H1 (cell line): ENCODE measurements around the gene TMBIM6. TPM values are rescaled to one million over a fixed set of nuclear protein-coding genes. Genes with fewer than 3 reads are reported as not detected.

Experiments
- CTCF ChIA-PET: fragments of 300-600 bp; sonication (Branson Sonifier 250); formaldehyde crosslinking; loops from one replicate; lab custom pipeline; 2021; ENCODE audit not compliant: partially characterized antibody; lab: Charles Lee
- POLR2A ChIA-PET: fragments of 300-600 bp; sonication (Branson Sonifier 250); formaldehyde crosslinking; loops from one replicate; lab custom pipeline; 2021; ENCODE audit warnings: inconsistent platforms; ENCODE audit not compliant: partially characterized antibody; lab: Charles Lee
- DNase-seq, 2 experiments: peaks; one replicate each; pipeline versions ENCODE4 v3.0.0 to v3.0.0-alpha.2; 2010 to 2022; ENCODE audit warnings: low spot score in 2 of 2, low read depth in 1 of 2, mixed read lengths in 1 of 2
- FAIRE-seq: peaks from 2 replicates; lab custom pipeline; 2011; peaks lifted over from hg19 to GRCh38; lab: Jason Lieb, UNC
- H2AFZ ChIP-seq: 2 replicates; pipeline ENCODE4 v1.8.1; 2012; ENCODE audit warnings: low read length, inconsistent platforms
- H2AK5ac ChIP-seq: 2 replicates; pipeline ENCODE4 v1.6.1; 2013; ENCODE audit warnings: low read depth, low read length
- H2BK120ac ChIP-seq: replicated peaks from 2 replicates; pipeline ENCODE3; 2013; ENCODE audit warnings: low read depth, low read length, inconsistent platforms
- H2BK12ac ChIP-seq: 2 replicates; pipeline ENCODE4 v1.6.1; 2013; ENCODE audit warnings: low read depth, low read length
- H2BK15ac ChIP-seq: 2 replicates; pipeline ENCODE4 v1.6.1; 2013; ENCODE audit warnings: low read length
- H2BK20ac ChIP-seq: 2 replicates; pipeline ENCODE4 v1.6.1; 2013; ENCODE audit warnings: low read length
- H2BK5ac ChIP-seq: 2 replicates; pipeline ENCODE4 v1.6.1; 2013; ENCODE audit warnings: low read depth, low read length
- H3K14ac ChIP-seq: 2 replicates; pipeline ENCODE4 v1.6.1; 2013; ENCODE audit warnings: inconsistent platforms; ENCODE audit not compliant: insufficient read length
- H3K18ac ChIP-seq: 2 replicates; pipeline ENCODE4 v1.6.1; 2013; ENCODE audit warnings: low read length; ENCODE audit errors: extremely low read depth
- H3K23ac ChIP-seq: 2 replicates; pipeline ENCODE4 v1.6.1; 2013; ENCODE audit warnings: inconsistent platforms; ENCODE audit not compliant: insufficient read length
- H3K23me2 ChIP-seq: 2 replicates; pipeline ENCODE4 v1.6.1; 2013; ENCODE audit warnings: low read depth, low read length
- H3K27ac ChIP-seq: 2 replicates; pipeline ENCODE4 v1.6.1; 2011; ENCODE audit warnings: low read depth, low read length, inconsistent platforms
- H3K27me3 ChIP-seq, 4 experiments: replicated peaks in 1 of 4; 1 replicate in 1 of 4; 2 replicates in 3 of 4; pipeline versions ENCODE4 v1.6.1 to v1.8.1; 2011 to 2013; ENCODE audit warnings: low read length in 3 of 4, mild to moderate bottlenecking in 3 of 4, inconsistent platforms in 2 of 4, mixed read lengths in 2 of 4, moderate library complexity in 1 of 4; ENCODE audit not compliant: control insufficient read depth in 3 of 4, insufficient read depth in 3 of 4; ENCODE audit errors: extremely low read depth in 1 of 4
- H3K36me3 ChIP-seq, 4 experiments: 2 replicates each; pipeline versions ENCODE4 v1.6.1 to v1.8.1; 2011 to 2013; ENCODE audit warnings: mild to moderate bottlenecking in 4 of 4, low read length in 3 of 4, moderate library complexity in 2 of 4, control low read depth in 1 of 4, inconsistent platforms in 1 of 4; ENCODE audit not compliant: insufficient read depth in 4 of 4, control insufficient read depth in 2 of 4
- H3K4ac ChIP-seq: replicated peaks from 2 replicates; pipeline ENCODE3; 2013; ENCODE audit warnings: low read length, low read depth, mixed read lengths, inconsistent platforms; ENCODE audit not compliant: insufficient read length
- H3K4me1 ChIP-seq, 4 experiments: replicated peaks in 1 of 4; 1 replicate in 1 of 4; 2 replicates in 3 of 4; pipeline versions ENCODE4 v1.6.1 to v1.8.1; 2011 to 2013; ENCODE audit warnings: low read length in 3 of 4, inconsistent platforms in 2 of 4, mixed read lengths in 1 of 4; ENCODE audit not compliant: insufficient read depth in 4 of 4, control insufficient read depth in 3 of 4
- H3K4me2 ChIP-seq, 2 experiments: 2 replicates each; pipeline versions ENCODE4 v1.6.1 to v1.8.1; 2011 to 2013; ENCODE audit warnings: low read depth in 2 of 2, low read length in 2 of 2, control low read depth in 1 of 2, inconsistent platforms in 1 of 2, mild to moderate bottlenecking in 1 of 2; ENCODE audit not compliant: insufficient read depth in 1 of 2
- H3K4me3 ChIP-seq, 4 experiments: fragments of 200-600, 300-600 bp in 1 of 4; sonication (generic), shearing (Covaris generic), sonication (Bioruptor Twin) in 1 of 4; 2 replicates each; pipeline versions ENCODE4 v1.5.1 to v1.8.1; 2011 to 2016; ENCODE audit warnings: low read length in 4 of 4, low read depth in 3 of 4, control low read depth in 2 of 4, inconsistent platforms in 2 of 4, mild to moderate bottlenecking in 2 of 4, mixed read lengths in 1 of 4, moderate library complexity in 1 of 4; ENCODE audit not compliant: insufficient read depth in 2 of 4; ENCODE audit errors: extremely low read depth in 1 of 4
- H3K56ac ChIP-seq: replicated peaks from 2 replicates; pipeline ENCODE3; 2013; ENCODE audit warnings: low read depth, mild to moderate bottlenecking, mixed read lengths, low read length, inconsistent platforms; ENCODE audit not compliant: insufficient read length
- H3K79me1 ChIP-seq: 2 replicates; pipeline ENCODE4 v1.6.1; 2013; ENCODE audit warnings: low read depth, low read length, control low read depth
- H3K79me2 ChIP-seq, 2 experiments: 2 replicates each; pipeline versions ENCODE4 v1.6.1 to v1.8.1; 2012 to 2013; ENCODE audit warnings: low read length in 2 of 2, mild to moderate bottlenecking in 2 of 2, inconsistent platforms in 1 of 2; ENCODE audit not compliant: insufficient read depth in 2 of 2, control insufficient read depth in 1 of 2
- H3K9ac ChIP-seq, 4 experiments: replicated peaks in 1 of 4; 1 replicate in 1 of 4; 2 replicates in 3 of 4; pipeline versions ENCODE4 v1.6.1 to v1.8.1; 2011 to 2013; ENCODE audit warnings: low read depth in 3 of 4, low read length in 3 of 4, control low read depth in 2 of 4, mild to moderate bottlenecking in 2 of 4, moderate library complexity in 2 of 4, inconsistent platforms in 1 of 4; ENCODE audit errors: extremely low read depth in 1 of 4
- H3K9me3 ChIP-seq, 2 experiments: 2 replicates each; pipeline versions ENCODE4 v1.6.1 to v1.8.1; 2012 to 2013; ENCODE audit warnings: mild to moderate bottlenecking in 2 of 2, moderate library complexity in 2 of 2, control low read depth in 1 of 2, inconsistent platforms in 1 of 2, low read depth in 1 of 2, low read length in 1 of 2, mixed read lengths in 1 of 2; ENCODE audit not compliant: insufficient read depth in 2 of 2
- H4K20me1 ChIP-seq, 2 experiments: replicated peaks in 1 of 2; 2 replicates each; pipeline versions ENCODE3 to v1.8.1; 2011 to 2013; ENCODE audit warnings: inconsistent platforms in 2 of 2, low read length in 2 of 2, mild to moderate bottlenecking in 1 of 2; ENCODE audit not compliant: insufficient read depth in 2 of 2, control insufficient read depth in 1 of 2
- H4K5ac ChIP-seq: 2 replicates; pipeline ENCODE4 v1.6.1; 2013; ENCODE audit warnings: low read length, low read depth, mixed read lengths, inconsistent platforms; ENCODE audit not compliant: insufficient read length
- H4K8ac ChIP-seq: 2 replicates; pipeline ENCODE4 v1.8.0; 2013; ENCODE audit warnings: mild to moderate bottlenecking, moderate library complexity, low read length, inconsistent platforms; ENCODE audit not compliant: insufficient read depth; ENCODE audit errors: extremely low read depth
- H4K91ac ChIP-seq: replicated peaks from 2 replicates; pipeline ENCODE3; 2013; ENCODE audit warnings: low read length, mixed read lengths, inconsistent platforms; ENCODE audit not compliant: insufficient read length
- CEBPB ChIP-seq: IDR thresholded peaks from 2 replicates; pipeline ENCODE4 v1.6.1; 2012; ENCODE audit warnings: low read depth, low read length
- HDAC6 ChIP-seq: IDR thresholded peaks from one replicate; pipeline ENCODE4 v1.7.1; 2012; ENCODE audit warnings: low read depth, mild to moderate bottlenecking, inconsistent platforms, low read length, moderate library complexity
- JUND ChIP-seq: IDR thresholded peaks from 2 replicates; pipeline ENCODE4 v1.6.1; 2011; ENCODE audit warnings: mild to moderate bottlenecking, improper control_type of control experiment, low read length
- TCF12 ChIP-seq: IDR thresholded peaks from 2 replicates; pipeline ENCODE4 v1.6.1; 2011; ENCODE audit warnings: low read depth, mild to moderate bottlenecking, low read length
- WGBS, 2 experiments: shearing (Covaris generic) in 1 of 2; methylation state at CpG; one replicate each; pipeline versions ENCODE4 v1.1.6 to v1.1.7; 2013 to 2015; ENCODE audit warnings: low lambda C conversion rate in 2 of 2, mixed read lengths in 2 of 2, inconsistent platforms in 1 of 2, low coverage in 1 of 2, missing lambda C conversion rate in 1 of 2; ENCODE audit not compliant: insufficient replicate concordance in 2 of 2, insufficient coverage in 1 of 2, insufficient read length in 1 of 2; ENCODE audit errors: extremely low coverage in 1 of 2, missing lambda C conversion rate in 1 of 2; 5-methylcytosine and 5-hydroxymethylcytosine counted together
- polyA plus RNA-seq, 7 experiments: library from polyadenylated mRNA; depleted of rRNA in 3 of 7; stranded (reverse) in 5 of 7; unstranded in 2 of 7; fragments of >200 nt in 5 of 7; fragments of 200-250 nt in 2 of 7; gene quantifications; 1 replicate in 5 of 7; 2 replicates in 1 of 7; 4 replicates in 1 of 7; pipeline versions ENCODE4 v1.2.1 to v1.2.3, GENCODE V29; 2011 to 2013; ENCODE audit warnings: missing spikeins in 2 of 7, mixed read lengths in 2 of 7
- total RNA-seq: library from RNA; stranded (reverse); fragmentation: NEBNext Ultra II Directional; extraction: Animal tissue kit (Norgen Biotek cat#: 25700); gene quantifications from 2 replicates; pipeline ENCODE4 v1.2.1, GENCODE V29; 2021

The TMBIM6 gene
- total and polyA plus RNA-seq, 2 of the 8 experiments (the other 6 are each of a cell fraction or from before 2014, with no cell fraction given) = 423 to 556 TPM

DNA sequence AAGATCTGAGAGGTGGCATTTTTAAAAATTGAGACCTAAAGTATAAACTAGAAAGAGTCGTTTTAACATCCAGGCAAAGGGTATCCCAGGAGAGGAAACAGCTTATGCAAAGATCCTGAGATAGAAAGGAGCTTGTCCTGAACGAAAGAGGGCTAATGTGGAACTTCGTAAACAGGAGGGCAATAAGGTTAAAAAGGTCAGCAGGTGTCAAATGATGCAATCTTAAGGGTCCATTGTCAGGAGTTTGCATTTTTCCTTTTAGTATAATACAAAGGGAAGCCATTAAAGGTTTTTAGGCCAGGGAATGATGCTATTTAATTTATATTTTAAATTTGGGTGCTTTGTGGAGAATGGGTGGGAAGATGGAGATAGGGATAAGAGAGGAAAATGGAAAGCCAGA lies 48.5 kb upstream of the TMBIM6 start:
- Histone ChIP-seq H3K56ac (no peak overlapping the region), H4K91ac (no peak overlapping the region), H2BK20ac (peak overlapping the region; percentile 86; the same call in 1 of the 2 replicates), H3K9ac (no peak overlapping the region), H3K27ac (0 out of 2 replicates have a peak overlapping the region, but pooled peaks have one; percentile 26), H3K18ac (no peak overlapping the region), H3K4me2 (peak overlapping the region in 1 of 2 experiments; percentile 20; a peak in 1 of 4 replicates), H3K14ac (no peak overlapping the region), H2BK12ac (0 out of 2 replicates have a peak overlapping the region, but pooled peaks have one; percentile 40), H4K20me1 (no peaks in the 10 kb centered on the region), H3K23ac (no peak overlapping the region), H3K36me3 (no peaks in the 10 kb centered on the region), H3K27me3 (no peaks in the 10 kb centered on the region), H2BK15ac (no peak overlapping the region), H4K8ac (no peak overlapping the region), H2AFZ (no peak overlapping the region), H3K23me2 (no peaks in the 10 kb centered on the region; the same call in 1 of the 2 replicates), H3K4me3 (no peak overlapping the region), H2BK120ac (no peak overlapping the region), H4K5ac (no peak overlapping the region), H2AK5ac (no peak overlapping the region), H3K79me1 (peaks cover 4% of the 10 kb centered on the region; the same call in 1 of the 2 replicates), H3K4ac (no peak overlapping the region), H3K79me2 (peaks cover 0 to 73% of the 10 kb centered on the region in 2 experiments; a peak in 3 of 4 replicates), H3K4me1 (peaks cover 3 to 18% (median 16%) of the 10 kb centered on the region in 4 experiments), H2BK5ac (no peak overlapping the region), H3K9me3 (no peaks in the 10 kb centered on the region)
- FAIRE-seq (no peak), DNase-seq (no peak)
- TF ChIP-seq TCF12 = 0 out of 2 replicates have a peak, but pooled peaks have one; percentile 54
- TF ChIP-seq HDAC6 = no peak
- peak; percentile 43; the same call in 1 of the 2 replicates for TF ChIP-seq JUND
- TF ChIP-seq CEBPB = peak; percentile 92
- CTCF ChIA-PET = interaction anchor here (0.9 to 8.6 kb wide), 6 partner anchors 9 to 55 kb away, joined by 3 to 71 read pairs (median 4); partner anchors contain the start of gene FMNL3
- 52% methylated on average over 3 of the region's 3 CpGs; no CpG with 5 or more reads in 1 of the 2 experiments for WGBS, 2 experiments
- POLR2A ChIA-PET = interaction anchor here (0.9 to 6.4 kb wide), 10 partner anchors 11 to 150 kb away, joined by 3 to 35 read pairs (median 4); partner anchors contain the start of genes BCDIN3D and TMBIM6
